ENCODE results near the gene SLC6A7. TPM values are rescaled to one million over a fixed set of nuclear protein-coding genes. Genes with fewer than 3 reads are reported as not detected.

Gene SLC6A7
- polyA plus RNA-seq, 1 experiment: not detected

DNA sequence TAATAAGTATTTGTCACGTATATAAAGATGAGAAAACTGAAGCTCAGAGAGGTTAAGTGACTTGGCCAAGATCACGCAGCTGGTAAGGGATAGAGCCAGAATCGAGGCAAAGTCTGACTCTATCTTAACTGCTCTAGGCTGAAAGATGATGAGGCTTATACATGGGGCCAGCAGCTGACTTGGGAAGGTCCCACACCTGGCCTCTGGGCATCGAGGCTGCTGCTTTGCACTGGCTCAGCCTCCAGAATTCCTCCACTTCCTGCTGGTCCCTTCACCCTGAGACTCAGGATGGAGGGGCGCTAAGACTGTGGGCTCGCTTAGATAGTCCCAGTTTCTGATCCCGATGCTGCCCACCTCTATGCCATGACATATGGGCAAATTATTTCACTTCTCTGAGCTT is 64.5 kb downstream of the SLC6A7 start:
- TF ChIP-seq, protein P1, sequence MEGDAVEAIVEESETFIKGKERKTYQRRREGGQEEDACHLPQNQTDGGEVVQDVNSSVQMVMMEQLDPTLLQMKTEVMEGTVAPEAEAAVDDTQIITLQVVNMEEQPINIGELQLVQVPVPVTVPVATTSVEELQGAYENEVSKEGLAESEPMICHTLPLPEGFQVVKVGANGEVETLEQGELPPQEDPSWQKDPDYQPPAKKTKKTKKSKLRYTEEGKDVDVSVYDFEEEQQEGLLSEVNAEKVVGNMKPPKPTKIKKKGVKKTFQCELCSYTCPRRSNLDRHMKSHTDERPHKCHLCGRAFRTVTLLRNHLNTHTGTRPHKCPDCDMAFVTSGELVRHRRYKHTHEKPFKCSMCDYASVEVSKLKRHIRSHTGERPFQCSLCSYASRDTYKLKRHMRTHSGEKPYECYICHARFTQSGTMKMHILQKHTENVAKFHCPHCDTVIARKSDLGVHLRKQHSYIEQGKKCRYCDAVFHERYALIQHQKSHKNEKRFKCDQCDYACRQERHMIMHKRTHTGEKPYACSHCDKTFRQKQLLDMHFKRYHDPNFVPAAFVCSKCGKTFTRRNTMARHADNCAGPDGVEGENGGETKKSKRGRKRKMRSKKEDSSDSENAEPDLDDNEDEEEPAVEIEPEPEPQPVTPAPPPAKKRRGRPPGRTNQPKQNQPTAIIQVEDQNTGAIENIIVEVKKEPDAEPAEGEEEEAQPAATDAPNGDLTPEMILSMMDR (IDR thresholded peaks at IDR 0.05; ENCODE audit: insufficient read depth, low read depth, low read length): no peak
- POLR2A ChIA-PET: no interaction called here
- H3K36me3 ChIP-seq (ENCODE audit: control insufficient read depth, insufficient read depth, low read length): no peaks in the 10 kb centered on the region
- no peak overlapping the region for H3K4me3 ChIP-seq (ENCODE audit: low read depth, low read length)
- CTCF ChIA-PET: interaction anchor here (0.6 to 1.2 kb wide), 2 partner anchors 14 to 34 kb away, joined by 3 read pairs; no protein-coding TSS in a partner anchor
- no peak for DNase-seq (ENCODE audit: low read depth)
- H3K27me3 ChIP-seq (ENCODE audit: control insufficient read depth, insufficient read depth, low read length): 0 out of 2 replicates have a peak, but pooled peaks cover 1% of the 10 kb centered on the region

DNA sequence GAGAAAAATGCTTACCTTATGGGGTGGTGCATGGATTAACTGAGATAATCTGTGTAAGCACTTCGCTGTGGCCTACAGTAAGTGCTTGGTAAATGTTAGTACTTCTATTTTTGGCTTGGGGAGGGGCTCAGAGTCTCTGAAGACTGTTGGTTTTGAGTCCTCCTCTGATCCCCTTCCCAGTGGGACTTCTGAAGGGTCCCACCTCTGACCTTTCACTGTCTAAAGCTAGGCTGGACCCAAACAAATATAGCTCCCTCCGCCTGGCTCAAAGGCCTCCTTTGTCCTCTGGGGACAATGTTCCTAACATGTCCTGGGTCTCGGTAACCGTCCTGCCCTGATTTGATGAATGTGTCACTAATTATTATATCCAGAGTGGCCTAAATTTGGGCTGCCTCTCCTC is 64.9 kb downstream of the SLC6A7 start:
- ChIA-PET CTCF (interaction anchor here (0.6 to 1.2 kb wide), 2 partner anchors 14 to 34 kb away, joined by 3 read pairs; no protein-coding TSS in a partner anchor), POLR2A (no interaction called here)
- TF ChIP-seq, protein P1 (IDR thresholded peaks at IDR 0.05; ENCODE audit: insufficient read depth, low read depth, low read length): no peak
- no peak overlapping the region for H3K4me3 ChIP-seq (ENCODE audit: low read depth, low read length)
- H3K27me3 ChIP-seq (ENCODE audit: control insufficient read depth, insufficient read depth, low read length): 0 out of 2 replicates have a peak, but pooled peaks cover 1% of the 10 kb centered on the region
- H3K36me3 ChIP-seq (ENCODE audit: control insufficient read depth, insufficient read depth, low read length): no peaks in the 10 kb centered on the region
- no peak for DNase-seq (ENCODE audit: low read depth)

DNA sequence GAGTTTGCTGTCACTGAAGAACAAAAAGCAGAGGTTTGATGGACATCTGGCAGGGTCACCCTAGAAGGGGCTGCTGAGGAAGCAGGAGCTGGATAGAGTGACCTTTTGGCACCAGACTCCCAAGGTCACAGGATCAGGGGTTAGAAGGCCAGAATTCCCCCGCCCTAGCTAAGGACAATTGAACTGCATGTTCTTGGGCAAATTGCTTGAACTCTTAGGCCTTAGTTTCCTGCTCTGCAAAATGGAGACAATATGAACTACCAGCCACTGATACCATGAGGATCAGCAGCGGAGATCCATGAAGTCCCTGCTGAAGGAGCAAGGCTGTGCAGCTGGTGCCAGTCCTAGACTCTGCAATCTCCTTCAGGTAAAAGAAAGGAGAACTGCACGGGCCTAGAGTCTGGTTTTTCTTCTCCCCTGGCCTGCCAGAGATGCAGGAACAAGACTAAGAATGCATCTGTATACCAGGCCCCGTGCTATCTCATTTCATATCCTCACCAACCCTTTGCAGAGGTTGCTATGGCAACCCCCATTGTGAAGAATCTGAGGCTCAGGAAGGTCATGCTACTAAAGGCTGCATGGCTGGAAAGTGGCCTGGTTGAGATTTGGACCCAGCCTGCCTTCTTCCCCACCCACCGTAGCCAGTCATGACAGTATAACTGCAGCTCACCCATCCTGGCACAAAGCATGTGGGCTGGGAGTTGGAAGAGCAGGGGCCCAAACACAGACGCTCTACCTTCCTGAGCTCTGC is 66.0 kb downstream of the SLC6A7 start:
- TF ChIP-seq, protein P1 (IDR thresholded peaks at IDR 0.05; ENCODE audit: insufficient read depth, low read depth, low read length): no peak
- Histone ChIP-seq H3K27me3 (ENCODE audit: control insufficient read depth, insufficient read depth, low read length) (no peaks in the 10 kb centered on the region), H3K4me3 (ENCODE audit: low read depth, low read length) (no peak overlapping the region), H3K36me3 (ENCODE audit: control insufficient read depth, insufficient read depth, low read length) (no peaks in the 10 kb centered on the region)
- ChIA-PET POLR2A (no interaction called here), CTCF (interaction anchor here (1.4 kb wide), 1 partner anchor 95 kb away, joined by 3 read pairs; no protein-coding TSS in a partner anchor)
- DNase-seq (ENCODE audit: low read depth): no peak

DNA sequence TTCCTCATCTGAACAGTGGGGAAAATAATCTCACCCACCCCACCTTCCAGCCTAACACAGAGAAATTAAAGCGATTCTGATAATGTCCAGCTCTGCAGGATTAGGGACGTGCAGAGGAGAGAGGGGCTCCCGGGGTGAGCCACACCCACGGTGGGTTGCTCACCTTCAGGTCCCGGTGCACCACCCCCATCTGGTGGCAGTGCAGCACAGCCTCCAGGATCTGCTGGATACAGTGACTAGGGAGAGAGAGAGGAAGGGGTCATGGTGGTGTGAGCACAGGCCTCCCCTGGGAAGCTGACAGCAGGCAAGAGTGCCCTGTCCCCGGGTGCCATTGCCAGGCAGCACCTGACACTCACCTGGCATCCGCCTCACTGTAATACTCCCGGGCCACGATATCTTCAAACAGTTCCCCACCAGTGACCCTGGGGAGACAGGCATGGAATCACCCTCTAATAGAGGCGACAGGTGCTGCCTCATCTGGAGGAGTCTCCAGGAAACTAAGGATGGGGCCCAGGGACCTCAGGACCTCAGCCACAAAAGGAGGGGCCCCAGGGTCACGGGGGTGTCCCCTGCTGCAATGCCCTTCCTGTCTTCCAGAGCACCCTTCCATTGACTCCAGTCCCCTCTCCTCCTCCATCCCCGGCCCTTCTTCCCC is 66.7 kb downstream of the SLC6A7 start:
- TF ChIP-seq, protein P1 (IDR thresholded peaks at IDR 0.05; ENCODE audit: insufficient read depth, low read depth, low read length): no peak
- no peaks in the 10 kb centered on the region for H3K27me3 ChIP-seq (ENCODE audit: control insufficient read depth, insufficient read depth, low read length)
- ChIA-PET POLR2A (no interaction called here), CTCF (interaction anchor here (1.4 kb wide), 1 partner anchor 94 kb away, joined by 3 read pairs; no protein-coding TSS in a partner anchor)
- no peak overlapping the region for H3K4me3 ChIP-seq (ENCODE audit: low read depth, low read length)
- DNase-seq (ENCODE audit: low read depth): no peak
- no peaks in the 10 kb centered on the region for H3K36me3 ChIP-seq (ENCODE audit: control insufficient read depth, insufficient read depth, low read length)

DNA sequence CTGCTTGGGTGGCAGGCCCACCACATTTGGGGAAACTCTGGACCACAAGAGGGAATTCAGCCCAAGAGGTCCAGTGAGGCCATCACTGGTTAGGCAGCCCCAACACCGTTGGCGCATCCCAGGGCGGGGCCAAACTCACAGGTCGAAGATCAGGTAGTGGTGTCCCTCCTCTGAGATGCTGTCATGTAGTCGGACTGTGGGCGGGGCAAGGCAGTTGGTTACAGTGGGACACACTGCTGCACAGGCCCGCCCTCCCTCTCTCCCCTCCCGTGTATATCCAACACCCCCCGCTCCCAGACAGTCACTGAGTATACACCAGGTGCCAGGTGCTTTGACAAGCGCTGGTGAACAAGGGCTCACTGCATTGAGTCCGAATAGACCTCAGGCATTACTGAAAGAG is 67.6 kb downstream of the SLC6A7 start:
- POLR2A ChIA-PET: no interaction called here
- CTCF ChIA-PET: no interaction called here
- Histone ChIP-seq H3K36me3 (ENCODE audit: control insufficient read depth, insufficient read depth, low read length) (no peaks in the 10 kb centered on the region), H3K27me3 (ENCODE audit: control insufficient read depth, insufficient read depth, low read length) (no peaks in the 10 kb centered on the region), H3K4me3 (ENCODE audit: low read depth, low read length) (no peak overlapping the region)
- TF ChIP-seq, protein P1 (IDR thresholded peaks at IDR 0.05; ENCODE audit: insufficient read depth, low read depth, low read length): no peak
- DNase-seq (ENCODE audit: low read depth): no peak
